MM.1S (cell line): Measurements from ENCODE around the gene TMEM51.

Source experiments
- DNase-seq: peaks from one replicate; pipeline ENCODE4 v3.0.0-alpha.2; 2015
- H2AFZ ChIP-seq: fragments of 300-600 bp; sonication (generic); 2 replicates; pipeline ENCODE4 v1.6.0; 2016; ENCODE audit warnings: antibody characterized with exemption, low read length
- H3F3A ChIP-seq: fragments of 300-600 bp; sonication (generic); 2 replicates; pipeline ENCODE4 v1.6.1; 2016; ENCODE audit warnings: mild to moderate bottlenecking, antibody characterized with exemption, low read length, moderate library complexity, mixed read lengths; ENCODE audit not compliant: insufficient read depth
- H3K27ac ChIP-seq: fragments of 300-600 bp; sonication (generic); 2 replicates; pipeline ENCODE4 v1.5.1; 2016; ENCODE audit warnings: mild to moderate bottlenecking, low read length
- H3K27me3 ChIP-seq: fragments of 300-600 bp; sonication (generic); replicated peaks from 2 replicates; pipeline ENCODE4 v1.6.0; 2016; ENCODE audit warnings: low read length; ENCODE audit not compliant: insufficient read depth
- H3K36me3 ChIP-seq: fragments of 300-600 bp; sonication (generic); replicated peaks from 2 replicates; pipeline ENCODE4 v1.6.1; 2016; ENCODE audit warnings: mild to moderate bottlenecking, low read length, mixed read lengths; ENCODE audit not compliant: insufficient read depth
- H3K4me1 ChIP-seq: fragments of 300-600 bp; sonication (generic); 2 replicates; pipeline ENCODE4 v1.6.1; 2016; ENCODE audit warnings: low read length, mixed read lengths
- H3K4me2 ChIP-seq: fragments of 300-600 bp; sonication (generic); 2 replicates; pipeline ENCODE4 v1.6.0; 2016; ENCODE audit warnings: low read depth, low read length
- H3K4me3 ChIP-seq: fragments of 300-600 bp; sonication (generic); 2 replicates; pipeline ENCODE4 v1.5.1; 2016; ENCODE audit warnings: low read length, mixed read lengths
- H3K79me2 ChIP-seq: fragments of 300-600 bp; sonication (generic); 2 replicates; pipeline ENCODE4 v1.6.1; 2016; ENCODE audit warnings: mixed run types, low read length, mixed read lengths
- H3K9ac ChIP-seq: fragments of 300-600 bp; sonication (generic); 2 replicates; pipeline ENCODE4 v1.6.1; 2016; ENCODE audit warnings: low read length, mixed read lengths
- H3K9me2 ChIP-seq: fragments of 300-600 bp; sonication (generic); replicated peaks from 2 replicates; pipeline ENCODE4 v1.6.1; 2016; ENCODE audit warnings: mild to moderate bottlenecking, low read length, mixed read lengths; ENCODE audit not compliant: insufficient read depth
- H3K9me3 ChIP-seq: fragments of 300-600 bp; sonication (generic); replicated peaks from 2 replicates; pipeline ENCODE4 v1.6.1; 2016; ENCODE audit warnings: mild to moderate bottlenecking, low read length, mixed read lengths; ENCODE audit not compliant: insufficient read depth
- H4K20me1 ChIP-seq: fragments of 300-600 bp; sonication (generic); 2 replicates; pipeline ENCODE4 v1.6.1; 2016; ENCODE audit warnings: mild to moderate bottlenecking, low read length, moderate library complexity, mixed read lengths; ENCODE audit not compliant: insufficient read depth
- CTCF ChIP-seq: fragments of 300-600 bp; sonication (generic); IDR thresholded peaks from 2 replicates; pipeline ENCODE4 v1.5.1; 2016; ENCODE audit warnings: antibody characterized with exemption, low read length, mixed read lengths
- EZH2 ChIP-seq: fragments of 300-600 bp; sonication (generic); optimal IDR thresholded peaks from 2 replicates; pipeline ENCODE3; 2017; ENCODE audit warnings: low read depth, mild to moderate bottlenecking, antibody characterized with exemption, low read length, mixed read lengths
- EZH2phosphoT487 ChIP-seq: fragments of 300-600 bp; sonication (generic); IDR thresholded peaks from 2 replicates; pipeline ENCODE4 v1.6.1; 2018; ENCODE audit warnings: antibody characterized with exemption, low read length

The TMEM51 gene

GRCh38 chr1:15192916-15193550, 39.5 kb downstream of the TMEM51 start:
- Histone ChIP-seq H3K27me3 (no peaks in the 10 kb centered on the region), H3K4me2 (no peak overlapping the region), H3K36me3 (no peaks in the 10 kb centered on the region), H3K4me1 (no peaks in the 10 kb centered on the region), H3K9ac (no peak overlapping the region), H2AFZ (no peak overlapping the region), H4K20me1 (no peaks in the 10 kb centered on the region), H3F3A (no peaks in the 10 kb centered on the region), H3K27ac (no peak overlapping the region), H3K4me3 (no peak overlapping the region), H3K9me2 (no peaks in the 10 kb centered on the region), H3K79me2 (peaks cover 7% of the 10 kb centered on the region; the same call in 1 of the 2 replicates), H3K9me3 (no peaks in the 10 kb centered on the region)
- DNase-seq: no peak
- TF ChIP-seq CTCF: no peak
- TF ChIP-seq EZH2: no peak
- no peak for TF ChIP-seq EZH2phosphoT487

- Histone ChIP-seq H3K27me3 (no peaks in the 10 kb centered on the region), H3K9me3 (no peaks in the 10 kb centered on the region), H3K4me3 (no peak overlapping the region), H3K79me2 (0 out of 2 replicates have a peak, but pooled peaks cover 7% of the 10 kb centered on the region), H4K20me1 (no peaks in the 10 kb centered on the region), H3K36me3 (no peaks in the 10 kb centered on the region), H3K9me2 (no peaks in the 10 kb centered on the region), H3K9ac (no peak overlapping the region), H2AFZ (no peak overlapping the region), H3F3A (no peaks in the 10 kb centered on the region), H3K4me1 (no peaks in the 10 kb centered on the region), H3K4me2 (no peak overlapping the region), H3K27ac (no peak overlapping the region)
- TF ChIP-seq CTCF (no peak), EZH2phosphoT487 (no peak), EZH2 (no peak)
- no peak for DNase-seq
Observed at GRCh38 chr1:15195420-15196052, 42.0 kb downstream of the TMEM51 start.

GRCh38 chr1:15196069-15196468, 42.5 kb downstream of the TMEM51 start:
- Histone ChIP-seq H3K9me3 (no peaks in the 10 kb centered on the region), H3K9me2 (no peaks in the 10 kb centered on the region), H2AFZ (no peak overlapping the region), H3K9ac (no peak overlapping the region), H3K79me2 (0 out of 2 replicates have a peak, but pooled peaks cover 6% of the 10 kb centered on the region), H3K36me3 (no peaks in the 10 kb centered on the region), H3K4me2 (no peak overlapping the region), H3K27me3 (no peaks in the 10 kb centered on the region), H3K4me1 (no peaks in the 10 kb centered on the region), H3K4me3 (no peak overlapping the region), H3F3A (no peaks in the 10 kb centered on the region), H4K20me1 (no peaks in the 10 kb centered on the region), H3K27ac (no peak overlapping the region)
- TF ChIP-seq CTCF (no peak), EZH2phosphoT487 (no peak), EZH2 (no peak)
- DNase-seq: no peak
